WTC11 (cell line): ENCODE results near the gene CD163.

Experiments
- CREM ChIP-seq: sonication (generic); formaldehyde crosslinking; IDR thresholded peaks from 2 replicates; pipeline ENCODE4 v1.8.1; 2022; ENCODE audit warnings: mild to moderate bottlenecking, missing genetic modification reagents, moderate library complexity
- FOXJ3 ChIP-seq: sonication (generic); formaldehyde crosslinking; IDR thresholded peaks from 2 replicates; pipeline ENCODE4 v1.9.0; 2021; ENCODE audit warnings: missing genetic modification reagents, mild to moderate bottlenecking, borderline replicate concordance
- FOXK1 ChIP-seq: sonication (generic); formaldehyde crosslinking; IDR thresholded peaks from 2 replicates; pipeline ENCODE4 v1.8.0; 2022; ENCODE audit warnings: mild to moderate bottlenecking, moderate library complexity, missing genetic modification reagents
- JAZF1 ChIP-seq: fragments of 250-450 bp; sonication (Bioruptor Pico); IDR thresholded peaks from 2 replicates; pipeline ENCODE4 v1.9.0; 2021; ENCODE audit warnings: moderate library complexity, mild to moderate bottlenecking, inconsistent platforms
- KAT7 ChIP-seq: sonication (generic); formaldehyde crosslinking; IDR thresholded peaks from 2 replicates; pipeline ENCODE4 v1.8.1; 2023; ENCODE audit warnings: missing genetic modification reagents, mild to moderate bottlenecking, borderline replicate concordance
- ZBTB21 ChIP-seq: sonication (generic); formaldehyde crosslinking; IDR thresholded peaks from 2 replicates; pipeline ENCODE4 v1.8.1; 2023; ENCODE audit warnings: mild to moderate bottlenecking, missing genetic modification reagents, borderline replicate concordance
- ZNF263 ChIP-seq: sonication (generic); formaldehyde crosslinking; IDR thresholded peaks from 2 replicates; pipeline ENCODE4 v1.8.1; 2022; ENCODE audit warnings: low read depth, mild to moderate bottlenecking, moderate library complexity, missing genetic modification reagents
- TF ChIP-seq, protein P1 (sequence below): fragments of 200-600 bp; IDR thresholded peaks from 2 replicates; pipeline ENCODE4 v1.8.0; 2022; ENCODE audit warnings: antibody characterized with exemption
- TF ChIP-seq, protein P2 (sequence below): fragments of 250-450 bp; sonication (Bioruptor Pico); IDR thresholded peaks from 2 replicates; pipeline ENCODE4 v1.8.0; 2021; ENCODE audit warnings: mild to moderate bottlenecking

DNA sequence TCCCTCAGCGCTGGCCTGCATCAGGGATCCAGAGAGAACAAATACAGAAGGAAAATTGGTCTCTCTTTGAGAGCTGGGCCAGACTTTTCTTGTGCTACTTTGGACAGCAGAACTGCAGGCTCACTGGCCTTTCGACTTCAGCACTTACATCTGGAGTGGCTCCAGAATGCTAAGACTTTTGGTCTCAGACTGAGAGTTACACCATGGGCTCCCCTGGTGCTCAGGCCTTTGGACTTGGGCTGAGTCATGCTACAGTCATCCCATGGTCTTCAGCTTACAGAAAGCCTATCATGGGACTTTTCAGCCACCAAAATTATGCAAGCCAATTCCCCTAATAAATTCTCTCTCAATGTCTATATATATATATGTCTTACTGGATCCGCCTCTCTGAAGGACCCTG lies 9.0 kb upstream of the CD163 start:
- TF ChIP-seq, protein P1, sequence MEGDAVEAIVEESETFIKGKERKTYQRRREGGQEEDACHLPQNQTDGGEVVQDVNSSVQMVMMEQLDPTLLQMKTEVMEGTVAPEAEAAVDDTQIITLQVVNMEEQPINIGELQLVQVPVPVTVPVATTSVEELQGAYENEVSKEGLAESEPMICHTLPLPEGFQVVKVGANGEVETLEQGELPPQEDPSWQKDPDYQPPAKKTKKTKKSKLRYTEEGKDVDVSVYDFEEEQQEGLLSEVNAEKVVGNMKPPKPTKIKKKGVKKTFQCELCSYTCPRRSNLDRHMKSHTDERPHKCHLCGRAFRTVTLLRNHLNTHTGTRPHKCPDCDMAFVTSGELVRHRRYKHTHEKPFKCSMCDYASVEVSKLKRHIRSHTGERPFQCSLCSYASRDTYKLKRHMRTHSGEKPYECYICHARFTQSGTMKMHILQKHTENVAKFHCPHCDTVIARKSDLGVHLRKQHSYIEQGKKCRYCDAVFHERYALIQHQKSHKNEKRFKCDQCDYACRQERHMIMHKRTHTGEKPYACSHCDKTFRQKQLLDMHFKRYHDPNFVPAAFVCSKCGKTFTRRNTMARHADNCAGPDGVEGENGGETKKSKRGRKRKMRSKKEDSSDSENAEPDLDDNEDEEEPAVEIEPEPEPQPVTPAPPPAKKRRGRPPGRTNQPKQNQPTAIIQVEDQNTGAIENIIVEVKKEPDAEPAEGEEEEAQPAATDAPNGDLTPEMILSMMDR = no peak
- TF ChIP-seq ZBTB21 (CRISPR knock-in tag) = no peak
- no peak for TF ChIP-seq CREM (CRISPR knock-in tag)
- TF ChIP-seq, protein P2, sequence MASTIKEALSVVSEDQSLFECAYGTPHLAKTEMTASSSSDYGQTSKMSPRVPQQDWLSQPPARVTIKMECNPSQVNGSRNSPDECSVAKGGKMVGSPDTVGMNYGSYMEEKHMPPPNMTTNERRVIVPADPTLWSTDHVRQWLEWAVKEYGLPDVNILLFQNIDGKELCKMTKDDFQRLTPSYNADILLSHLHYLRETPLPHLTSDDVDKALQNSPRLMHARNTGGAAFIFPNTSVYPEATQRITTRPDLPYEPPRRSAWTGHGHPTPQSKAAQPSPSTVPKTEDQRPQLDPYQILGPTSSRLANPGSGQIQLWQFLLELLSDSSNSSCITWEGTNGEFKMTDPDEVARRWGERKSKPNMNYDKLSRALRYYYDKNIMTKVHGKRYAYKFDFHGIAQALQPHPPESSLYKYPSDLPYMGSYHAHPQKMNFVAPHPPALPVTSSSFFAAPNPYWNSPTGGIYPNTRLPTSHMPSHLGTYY = no peak
- no peak for TF ChIP-seq KAT7 (CRISPR knock-in tag)
- TF ChIP-seq FOXJ3 (CRISPR knock-in tag) = no peak
- TF ChIP-seq JAZF1 (CRISPR knock-in tag) = no peak
- TF ChIP-seq ZNF263 (CRISPR knock-in tag) = no peak
- TF ChIP-seq FOXK1 = no peak
